Measurements from ENCODE around the gene PAPOLB. TPM values are rescaled to one million over a fixed set of nuclear protein-coding genes. Genes with fewer than 3 reads are reported as not detected.

Gene PAPOLB
- total and polyA plus RNA-seq, 2 of the 4 experiments (the other 2 are of a cell fraction), result under 0.01 TPM; not detected in 1

- no peak overlapping the region for H2BK120ac ChIP-seq (ENCODE audit: low read depth, low read length)
- H3K9me3 ChIP-seq (ENCODE audit: control insufficient read depth, insufficient read depth, low read length), result peaks cover 4% of the 10 kb centered on the region; the same call in 1 of the 2 replicates
- H2AK9ac ChIP-seq (replicated peaks; ENCODE audit: low read depth, low read length, poor library complexity), result no peak overlapping the region
- H2BK5ac ChIP-seq (ENCODE audit: low read depth, low read length, poor library complexity, severe bottlenecking), result no peak overlapping the region
- ATAC-seq (ENCODE audit: low read depth) (no peak), DNase-seq (no peak)
- H3K23ac ChIP-seq (ENCODE audit: low read depth, low read length), result no peak overlapping the region
- no peak overlapping the region for H3K4me3 ChIP-seq (ENCODE audit: insufficient read depth, low read depth, low read length)
- H3K9me1 ChIP-seq (ENCODE audit: insufficient read depth, low read length), result no peaks in the 10 kb centered on the region
- no peak overlapping the region for H2BK20ac ChIP-seq (ENCODE audit: low read depth, low read length)
- no peak overlapping the region for H2AFZ ChIP-seq (replicated peaks; ENCODE audit: low read length, poor library complexity)
- H3K79me1 ChIP-seq (ENCODE audit: low read depth in 1 of 2, low read length in 2 of 2), result no peaks in the 10 kb centered on the region
- no peak overlapping the region for H3K56ac ChIP-seq (ENCODE audit: extremely low read depth, insufficient read depth, low read length)
- no peak overlapping the region for H3K4ac ChIP-seq (ENCODE audit: low read depth, low read length)
- in situ Hi-C loops (cut with MboI; ENCODE audit: low sequenced_read_pairs) (no loop called here), intact Hi-C loops (cut with micrococcal nuclease) (no loop called here), dilution Hi-C loops (cut with HindIII; ENCODE audit: low sequenced_read_pairs, unreplicated experiment) (no loop called here)
- no peak overlapping the region for H3K4me2 ChIP-seq (ENCODE audit: low read depth, low read length)
- no peak for TF ChIP-seq USF2 (IDR thresholded peaks at IDR 0.05; ENCODE audit: low read depth, low read length)
- TF ChIP-seq BHLHE40 (IDR thresholded peaks at IDR 0.05; ENCODE audit: low read depth, low read length), result no peak
- TF ChIP-seq NFE2L2 (IDR thresholded peaks at IDR 0.05; ENCODE audit: low read depth, low read length), result no peak
- no peak for TF ChIP-seq MXI1 (IDR thresholded peaks at IDR 0.05; ENCODE audit: borderline replicate concordance, low read depth, low read length)
- BruUV-seq (replicated peaks), result no TSS peak
- H2BK15ac ChIP-seq (ENCODE audit: low read depth, low read length), result no peak overlapping the region
- no peak overlapping the region for H2AK5ac ChIP-seq (ENCODE audit: low read depth, low read length)
- CTCF ChIA-PET, result no interaction called here
- H3K36me3 ChIP-seq (ENCODE audit: control insufficient read depth, insufficient read depth, low read length), result no peaks in the 10 kb centered on the region
- no peak overlapping the region for H4K5ac ChIP-seq (ENCODE audit: low read depth, low read length)
- no peak overlapping the region for H3K9ac ChIP-seq (ENCODE audit: low read depth, low read length)
- POLR2A ChIA-PET (ENCODE audit: unreplicated experiment), result no interaction called here
- no peaks in the 10 kb centered on the region for H3K4me1 ChIP-seq (ENCODE audit: control insufficient read depth, insufficient read depth, low read length)
- H3K27me3 ChIP-seq (ENCODE audit: control insufficient read depth, insufficient read depth, low read length), result peaks cover 7% of the 10 kb centered on the region
- no peak overlapping the region for H4K91ac ChIP-seq (ENCODE audit: insufficient read depth, low read depth, low read length)
- H3K18ac ChIP-seq (ENCODE audit: low read depth, low read length), result no peak overlapping the region
- H4K8ac ChIP-seq (ENCODE audit: low read depth in 2 of 2, low read length in 2 of 2), result no peak overlapping the region
- WGBS, 2 experiments (ENCODE audit: extremely low coverage in 2 of 2, insufficient read length in 1 of 2), result no CpG with 5 or more reads among the region's 11 CpGs
- no peaks in the 10 kb centered on the region for H4K20me1 ChIP-seq (ENCODE audit: insufficient read depth, low read length)
- H3K14ac ChIP-seq (replicated peaks; ENCODE audit: low read depth, low read length), result no peak overlapping the region
- no peak overlapping the region for H3K27ac ChIP-seq (ENCODE audit: insufficient read depth, low read length)
Measured at GRCh38 chr7:4861227-4861626, 603 bp downstream of the PAPOLB start.
